Heart right ventricle (tissue), 16 donors: ENCODE measurements around the gene KRT8. TPM values are rescaled to one million over a fixed set of nuclear protein-coding genes. Genes with fewer than 3 reads are reported as not detected.

Experiments used
- ATAC-seq, 8 donors: fragments of 200-7000 bp; cut with Tn5 transposase; one replicate each; pipeline ENCODE4 v1.9.1; 2020; ENCODE audit warnings: mild to moderate bottlenecking in 8 of 8, moderate library complexity in 8 of 8, moderate number of reproducible peaks in 1 of 8
- DNase-seq, 2 donors: peaks; one replicate each; pipeline ENCODE4 v3.0.0-alpha.2; 2020
- H3K27ac ChIP-seq, 10 donors: fragments of 200-600 bp; sonication (generic) in 2 of 10; one replicate each; pipeline versions ENCODE4 v1.5.0 to v1.8.0; 2020 to 2022; ENCODE audit warnings: mild to moderate bottlenecking in 3 of 10
- H3K27me3 ChIP-seq, 7 donors: fragments of 200-600 bp; one replicate each; pipeline ENCODE4 v1.8.0; 2021 to 2022; ENCODE audit warnings: mild to moderate bottlenecking in 2 of 7
- H3K36me3 ChIP-seq, 9 donors: fragments of 200-600 bp; sonication (generic) in 1 of 9; one replicate each; pipeline versions ENCODE4 v1.5.0 to v1.8.0; 2020 to 2022; ENCODE audit warnings: mild to moderate bottlenecking in 2 of 9
- H3K4me1 ChIP-seq, 9 donors: fragments of 200-600 bp; sonication (generic) in 1 of 9; one replicate each; pipeline versions ENCODE4 v1.5.0 to v1.8.0; 2020 to 2022; ENCODE audit warnings: mild to moderate bottlenecking in 4 of 9
- H3K4me3 ChIP-seq, 10 donors: fragments of 200-600 bp; sonication (generic) in 2 of 10; one replicate each; pipeline versions ENCODE4 v1.5.0 to v1.8.0; 2020 to 2022; ENCODE audit warnings: mild to moderate bottlenecking in 7 of 10, moderate library complexity in 2 of 10
- H3K9me3 ChIP-seq, 11 donors: fragments of 200-600 bp in 10 of 11; sonication (generic) in 2 of 11; one replicate each; pipeline versions ENCODE4 v1.5.0 to v1.8.0; 2013 to 2022; ENCODE audit warnings: mild to moderate bottlenecking in 2 of 11, control low read depth in 1 of 11, moderate library complexity in 1 of 11
- CTCF ChIP-seq, 9 donors: fragments of 200-600 bp; sonication (generic) in 2 of 9; IDR thresholded peaks; one replicate each; pipeline versions ENCODE4 v1.5.0 to v1.8.0; 2021 to 2022; ENCODE audit warnings: antibody characterized with exemption in 9 of 9, mild to moderate bottlenecking in 5 of 9, moderate library complexity in 1 of 9
- WGBS, 2 donors: extraction: QIAGEN DNeasy Blood & Tissue Kit; methylation state at CpG; one replicate each; pipeline ENCODE4 v1.1.7; 2013; ENCODE audit warnings: inconsistent platforms in 1 of 2; 5-methylcytosine and 5-hydroxymethylcytosine counted together
- intact Hi-C, 10 donors: fragments of 100-400 bp; cut with DNase I; formaldehyde crosslinking; loops; one replicate each; pipeline versions ENCODE4 v1.11.1 to v1.14.2; 2022
- polyA plus RNA-seq, 2 donors: library from polyadenylated mRNA; stranded (reverse); fragments of 200-250 nt; gene quantifications; one replicate each; pipeline ENCODE4 v1.2.3, GENCODE V29; 2013
- total RNA-seq, 10 donors: library from RNA; stranded (reverse); fragmentation: NEBNext Ultra II Directional in 3 of 10; extraction: Animal tissue kit (Norgen Biotek cat#: 25700) in 3 of 10; gene quantifications; one replicate each; pipeline versions ENCODE4 v1.2.1 to v1.2.4, GENCODE V29; 2021 to 2023
- donor health status: Arrhythmogenic right ventricular cardiomyopathy.
- donor health status: ischemic (EF 13 %, LVEDD 7.1; RV severe dilation, severe dysfunction).
- donor health status: healthy with polysubstance abuse.
- donor health status: DM: no; HTN: yes; CAD: no.
- donor health status: DM: no; HTN: no; CAD: no.
- donor health status: ischemic (EF 25% LVEDD 6.9; RV normal size, moderate dysfunction).
- donor health status: ischemic (EF 25% LVEDD 5.7; RV mildly dilated, moderate dysfunction).
- donor health status: healthy.
- donor health status: DM: yes; HTN: yes; CAD: no.
- donor health status: Ischemic cardiomyopathy.
- donor health status: ischemic (EF 35%, LVEDD 5.7; RV mildly dilated, moderate dysfunction).
- donor health status: nonischemic (EF 11% LVEDD 7.7; RV severe dilation, severe dysfunction).
- donor health status: DM: yes; HTN: yes; CAD: no.
- donor health status: PGD.
- donor health status: ischemic (EF 29% LVEDD 5.4; RV normal size, mild dysfunction).
- donor health status: nonischemic (EF 23%, LVEDD 6.1; RV moderate dilation, normal function).

KRT8 gene
- total and polyA plus RNA-seq, 12 donors, result 52.1 to 161 (median 112) TPM

GRCh38 chr12:52879394-52880351, 25.2 kb downstream of the KRT8 start:
- WGBS, 2 donors, result 8 to 10% methylated on average over 33 to 38 of the region's 38 CpGs
- no peak overlapping the region for H3K27ac ChIP-seq

GRCh38 chr12:52878507-52879393, 26.1 kb downstream of the KRT8 start:
- peak in 1 of 8 donors; percentile 15 for ATAC-seq
- TF ChIP-seq CTCF (IDR thresholded peaks at IDR 0.05), result no peak
- peaks cover 0 to 25% (median 15%) of the 10 kb centered on the region in 7 donors for H3K27me3 ChIP-seq
- peak overlapping the region in 1 of 10 donors; percentile 28 for H3K4me3 ChIP-seq
- 71 to 77% methylated on average over 17 of the region's 17 CpGs for WGBS, 2 donors
- DNase-seq, result no peak
- H3K27ac ChIP-seq, result no peak overlapping the region
- H3K4me1 ChIP-seq, result peaks cover 0 to 27% (median 19%) of the 10 kb centered on the region in 9 donors
- no peaks in the 10 kb centered on the region for H3K36me3 ChIP-seq
- no peaks in the 10 kb centered on the region for H3K9me3 ChIP-seq
- intact Hi-C loops, result loop anchor here in 9 of 10 donors (2.0 to 10.0 kb wide), 8 partner anchors 296 to 726 kb away; no protein-coding TSS in a partner anchor

More at GRCh38 chr12:52879394-52880351, 25.2 kb downstream of the KRT8 start:
- no peaks in the 10 kb centered on the region for H3K36me3 ChIP-seq
- DNase-seq (peak; percentile 76 to 89), ATAC-seq (peak; percentile 85 to 93 (median 90))
- peak; percentile 58 to 77 (median 65) for TF ChIP-seq CTCF (IDR thresholded peaks at IDR 0.05)
- H3K4me1 ChIP-seq, result peaks cover 0 to 20% (median 12%) of the 10 kb centered on the region in 9 donors
- H3K9me3 ChIP-seq, result no peaks in the 10 kb centered on the region
- peaks cover 0 to 25% (median 17%) of the 10 kb centered on the region in 7 donors for H3K27me3 ChIP-seq
- peak overlapping the region in 8 of 10 donors; percentile 4 to 36 (median 24) for H3K4me3 ChIP-seq
- intact Hi-C loops, result loop anchor here (1.0 to 10.0 kb wide), 10 partner anchors 296 to 727 kb away; no protein-coding TSS in a partner anchor

GRCh38 chr12:52877242-52877641, 27.6 kb downstream of the KRT8 start:
- DNase-seq (no peak), ATAC-seq (no peak)
- Histone ChIP-seq H3K27me3 (peaks cover 0 to 19% (median 10%) of the 10 kb centered on the region in 7 donors), H3K27ac (no peak overlapping the region), H3K4me1 (peaks cover 0 to 33% (median 21%) of the 10 kb centered on the region in 9 donors), H3K4me3 (no peak overlapping the region), H3K9me3 (no peaks in the 10 kb centered on the region), H3K36me3 (no peaks in the 10 kb centered on the region)
- no peak for TF ChIP-seq CTCF (IDR thresholded peaks at IDR 0.05)
- WGBS, 2 donors, result 72 to 78% methylated on average over 3 of the region's 3 CpGs
- intact Hi-C loops, result loop anchor here in 6 of 10 donors (5.0 to 10.0 kb wide), 5 partner anchors 295 to 725 kb away; no protein-coding TSS in a partner anchor
